Measurements from ENCODE around the gene TBX1. TPM values are rescaled to one million over a fixed set of nuclear protein-coding genes. Genes with fewer than 3 reads are reported as not detected.
"Not testable (repeated sequence)": the region's sequence is repeated elsewhere in the genome, so short reads cannot be mapped to it uniquely, and the experiment has no call there.

The TBX1 gene
- total and polyA plus RNA-seq, 5 donors from 2014 or later = not detected

GRCh38 chr22:19791243-19791642 lies 30.7 kb downstream of the TBX1 start:
- peaks cover 41% of the 10 kb centered on the region for H3K36me3 Mint-ChIP-seq

GRCh38 chr22:19791894-19792293 lies 31.3 kb downstream of the TBX1 start:
- H3K27ac Mint-ChIP-seq = no peak overlapping the region
- Histone ChIP-seq H3K4me3 (ENCODE audit: low read depth, low read length) (no peak overlapping the region), H3K36me3 (ENCODE audit: control insufficient read depth, insufficient read depth, low read length) (no peaks in the 10 kb centered on the region), H3K4me1 (ENCODE audit: control insufficient read depth, insufficient read depth, low read length, poor library complexity, severe bottlenecking) (no peaks in the 10 kb centered on the region), H3K9me3 (ENCODE audit: control insufficient read depth in 2 of 2, low read length in 2 of 2) (peaks cover 2 to 6% of the 10 kb centered on the region in 2 experiments), H3K27me3 (ENCODE audit: control insufficient read depth, insufficient read depth, low read length) (no peaks in the 10 kb centered on the region), H3K27ac (ENCODE audit: insufficient read depth, low read length, poor library complexity, severe bottlenecking) (no peak overlapping the region)
- no peaks in the 10 kb centered on the region for H3K27me3 Mint-ChIP-seq
- H3K4me3 Mint-ChIP-seq = no peak overlapping the region
- H3K4me1 Mint-ChIP-seq = peaks cover 0 to 12% (median 6%) of the 10 kb centered on the region in 4 donors
- peaks cover 48% of the 10 kb centered on the region for H3K36me3 Mint-ChIP-seq
- ATAC-seq (ENCODE audit: low read depth in 2 of 2) (no peak), DNase-seq (no peak)
- H3K9me3 Mint-ChIP-seq = peaks cover 0 to 9% (median 3%) of the 10 kb centered on the region in 7 donors

More at GRCh38 chr22:19791243-19791642, 30.7 kb downstream of the TBX1 start:
- no peaks in the 10 kb centered on the region for H3K27me3 ChIP-seq (ENCODE audit: control insufficient read depth, insufficient read depth, low read length)
- Mint-ChIP-seq H3K4me1 (peaks cover 0 to 12% (median 4%) of the 10 kb centered on the region in 4 donors), H3K27me3 (no peaks in the 10 kb centered on the region), H3K27ac (no peak overlapping the region), H3K9me3 (peaks cover 0 to 9% (median 3%) of the 10 kb centered on the region in 7 donors), H3K4me3 (no peak overlapping the region)
- H3K36me3 ChIP-seq (ENCODE audit: control insufficient read depth, insufficient read depth, low read length) = no peaks in the 10 kb centered on the region
- no peak overlapping the region for H3K4me3 ChIP-seq (ENCODE audit: low read depth, low read length)
- no peak for DNase-seq
- no peak for ATAC-seq (ENCODE audit: low read depth in 2 of 2)
- H3K27ac ChIP-seq (ENCODE audit: insufficient read depth, low read length, poor library complexity, severe bottlenecking) = no peak overlapping the region
- peaks cover 2 to 6% of the 10 kb centered on the region in 2 experiments for H3K9me3 ChIP-seq (ENCODE audit: control insufficient read depth in 2 of 2, low read length in 2 of 2)
- no peaks in the 10 kb centered on the region for H3K4me1 ChIP-seq (ENCODE audit: control insufficient read depth, insufficient read depth, low read length, poor library complexity, severe bottlenecking)

GRCh38 chr22:19792383-19792896 lies 31.9 kb downstream of the TBX1 start:
- not testable (repeated sequence) for ATAC-seq (ENCODE audit: low read depth in 2 of 2); H3K9me3 ChIP-seq (ENCODE audit: control insufficient read depth in 2 of 2, low read length in 2 of 2); H3K27ac Mint-ChIP-seq; H3K4me3 ChIP-seq (ENCODE audit: low read depth, low read length); H3K4me1 ChIP-seq (ENCODE audit: control insufficient read depth, insufficient read depth, low read length, poor library complexity, severe bottlenecking); H3K36me3 ChIP-seq (ENCODE audit: control insufficient read depth, insufficient read depth, low read length); DNase-seq; H3K9me3 Mint-ChIP-seq; H3K27me3 ChIP-seq (ENCODE audit: control insufficient read depth, insufficient read depth, low read length); H3K27me3 Mint-ChIP-seq; H3K27ac ChIP-seq (ENCODE audit: insufficient read depth, low read length, poor library complexity, severe bottlenecking)
- Mint-ChIP-seq H3K4me3 (peak overlapping the region in 1 of 4 donors; percentile 71), H3K4me1 (peaks cover 0 to 12% (median 6%) of the 10 kb centered on the region in 4 donors), H3K36me3 (peaks cover 48% of the 10 kb centered on the region)

GRCh38 chr22:19793161-19793560 lies 32.6 kb downstream of the TBX1 start:
- H3K9me3 ChIP-seq (ENCODE audit: control insufficient read depth in 2 of 2, low read length in 2 of 2) = peaks cover 2 to 6% of the 10 kb centered on the region in 2 experiments
- H3K4me3 Mint-ChIP-seq = no peak overlapping the region
- no peak overlapping the region for H3K4me3 ChIP-seq (ENCODE audit: low read depth, low read length)
- DNase-seq (no peak), ATAC-seq (ENCODE audit: low read depth in 2 of 2) (no peak)
- no peak overlapping the region for H3K27ac ChIP-seq (ENCODE audit: insufficient read depth, low read length, poor library complexity, severe bottlenecking)
- no peaks in the 10 kb centered on the region for H3K27me3 ChIP-seq (ENCODE audit: control insufficient read depth, insufficient read depth, low read length)
- H3K4me1 ChIP-seq (ENCODE audit: control insufficient read depth, insufficient read depth, low read length, poor library complexity, severe bottlenecking) = no peaks in the 10 kb centered on the region
- no peaks in the 10 kb centered on the region for H3K36me3 ChIP-seq (ENCODE audit: control insufficient read depth, insufficient read depth, low read length)
- no peak overlapping the region for H3K27ac Mint-ChIP-seq
- H3K4me1 Mint-ChIP-seq = peaks cover 0 to 12% (median 6%) of the 10 kb centered on the region in 4 donors
- H3K9me3 Mint-ChIP-seq = peaks cover 0 to 9% (median 3%) of the 10 kb centered on the region in 7 donors
- no peaks in the 10 kb centered on the region for H3K27me3 Mint-ChIP-seq
- H3K36me3 Mint-ChIP-seq = peaks cover 48% of the 10 kb centered on the region

GRCh38 chr22:19793661-19794310 lies 33.2 kb downstream of the TBX1 start:
- no peaks in the 10 kb centered on the region for H3K36me3 ChIP-seq (ENCODE audit: control insufficient read depth, insufficient read depth, low read length)
- no peaks in the 10 kb centered on the region for H3K4me1 ChIP-seq (ENCODE audit: control insufficient read depth, insufficient read depth, low read length, poor library complexity, severe bottlenecking)
- H3K27ac ChIP-seq (ENCODE audit: insufficient read depth, low read length, poor library complexity, severe bottlenecking) = no peak overlapping the region
- H3K9me3 ChIP-seq (ENCODE audit: control insufficient read depth in 2 of 2, low read length in 2 of 2) = peaks cover 2 to 6% of the 10 kb centered on the region in 2 experiments
- H3K27me3 Mint-ChIP-seq = no peaks in the 10 kb centered on the region
- H3K4me1 Mint-ChIP-seq = peaks cover 0 to 12% (median 6%) of the 10 kb centered on the region in 4 donors
- ATAC-seq (ENCODE audit: low read depth in 2 of 2) (no peak), DNase-seq (no peak)
- H3K27me3 ChIP-seq (ENCODE audit: control insufficient read depth, insufficient read depth, low read length) = no peaks in the 10 kb centered on the region
- peaks cover 0 to 9% (median 3%) of the 10 kb centered on the region in 7 donors for H3K9me3 Mint-ChIP-seq
- H3K4me3 Mint-ChIP-seq = no peak overlapping the region
- H3K4me3 ChIP-seq (ENCODE audit: low read depth, low read length) = no peak overlapping the region
- H3K27ac Mint-ChIP-seq = no peak overlapping the region
- peaks cover 48% of the 10 kb centered on the region for H3K36me3 Mint-ChIP-seq

- peaks cover 2 to 6% of the 10 kb centered on the region in 2 experiments for H3K9me3 ChIP-seq (ENCODE audit: control insufficient read depth in 2 of 2, low read length in 2 of 2)
- H3K9me3 Mint-ChIP-seq = peaks cover 0 to 9% (median 3%) of the 10 kb centered on the region in 7 donors
- peak overlapping the region in 1 of 3 donors; percentile 39 for H3K27ac Mint-ChIP-seq
- no peaks in the 10 kb centered on the region for H3K36me3 ChIP-seq (ENCODE audit: control insufficient read depth, insufficient read depth, low read length)
- peaks cover 52% of the 10 kb centered on the region for H3K36me3 Mint-ChIP-seq
- no peaks in the 10 kb centered on the region for H3K27me3 Mint-ChIP-seq
- no peak for DNase-seq
- H3K4me1 Mint-ChIP-seq = peaks cover 0 to 9% (median 4%) of the 10 kb centered on the region in 4 donors
- H3K27ac ChIP-seq (ENCODE audit: insufficient read depth, low read length, poor library complexity, severe bottlenecking) = no peak overlapping the region
- no peak for ATAC-seq (ENCODE audit: low read depth in 2 of 2)
- no peaks in the 10 kb centered on the region for H3K4me1 ChIP-seq (ENCODE audit: control insufficient read depth, insufficient read depth, low read length, poor library complexity, severe bottlenecking)
- no peak overlapping the region for H3K4me3 Mint-ChIP-seq
- no peaks in the 10 kb centered on the region for H3K27me3 ChIP-seq (ENCODE audit: control insufficient read depth, insufficient read depth, low read length)
- no peak overlapping the region for H3K4me3 ChIP-seq (ENCODE audit: low read depth, low read length)
Observed at GRCh38 chr22:19795617-19796008, 35.0 kb downstream of the TBX1 start.

GRCh38 chr22:19796160-19796559 lies 35.6 kb downstream of the TBX1 start:
- no peak for ATAC-seq (ENCODE audit: low read depth in 2 of 2)
- H3K27me3 ChIP-seq (ENCODE audit: control insufficient read depth, insufficient read depth, low read length) = no peaks in the 10 kb centered on the region

More at GRCh38 chr22:19796160-19796559, 35.6 kb downstream of the TBX1 start:
- Mint-ChIP-seq H3K4me1 (peaks cover 0 to 9% (median 4%) of the 10 kb centered on the region in 4 donors), H3K27me3 (no peaks in the 10 kb centered on the region), H3K36me3 (peaks cover 51% of the 10 kb centered on the region), H3K4me3 (no peak overlapping the region), H3K9me3 (peaks cover 0 to 9% (median 3%) of the 10 kb centered on the region in 7 donors), H3K27ac (no peak overlapping the region)
- Histone ChIP-seq H3K4me1 (ENCODE audit: control insufficient read depth, insufficient read depth, low read length, poor library complexity, severe bottlenecking) (no peaks in the 10 kb centered on the region), H3K9me3 (ENCODE audit: control insufficient read depth in 2 of 2, low read length in 2 of 2) (peaks cover 2 to 6% of the 10 kb centered on the region in 2 experiments), H3K27ac (ENCODE audit: insufficient read depth, low read length, poor library complexity, severe bottlenecking) (no peak overlapping the region), H3K4me3 (ENCODE audit: low read depth, low read length) (no peak overlapping the region), H3K36me3 (ENCODE audit: control insufficient read depth, insufficient read depth, low read length) (no peaks in the 10 kb centered on the region)
- no peak for DNase-seq

Data from CD4-positive, CD25-positive, alpha-beta regulatory T cell (primary cell).